Motor neuron (in vitro differentiated cells): Measurements from ENCODE around the gene PLA2G2D. TPM values are rescaled to one million over a fixed set of nuclear protein-coding genes. Genes with fewer than 3 reads are reported as not detected.

ENCODE experiments used
- ATAC-seq, 8 experiments: fragments of 200-7000 bp; cut with Tn5 transposase; replicated peaks in 6 of 8; 2 replicates each; pipeline ENCODE4 v1.8.0; 2021; ENCODE audit warnings: mild to moderate bottlenecking in 8 of 8, moderate library complexity in 8 of 8
- H3K27ac ChIP-seq, 2 donors: fragments of 250-450 bp; sonication (Bioruptor Pico); 2 replicates each; pipeline ENCODE4 v1.9.0; 2021; ENCODE audit warnings: antibody characterized with exemption in 2 of 2, mild to moderate bottlenecking in 2 of 2, moderate library complexity in 1 of 2
- H3K4me1 ChIP-seq, 2 donors: fragments of 250-450 bp; sonication (Bioruptor Pico); replicated peaks in 1 of 2; 2 replicates each; pipeline ENCODE4 v1.6.1; 2021; ENCODE audit warnings: antibody characterized with exemption in 2 of 2, mild to moderate bottlenecking in 2 of 2, moderate library complexity in 1 of 2
- H3K4me3 ChIP-seq, 5 donors: fragments of 250-450 bp; sonication (Bioruptor Pico); 2 replicates each; pipeline ENCODE4 v1.9.0; 2021; ENCODE audit warnings: antibody characterized with exemption in 5 of 5, mild to moderate bottlenecking in 5 of 5, moderate library complexity in 4 of 5
- WGBS, 10 experiments: fragments of 450-650 bp; shearing (Covaris generic); methylation state at CpG; one replicate each; pipeline ENCODE4 v1.0.0; 2022; 5-methylcytosine and 5-hydroxymethylcytosine counted together
- in situ Hi-C, 9 experiments: fragments of 400-800 bp; cut with MboI; loops; one replicate each; pipeline ENCODE4 v1.15.0; 2021; ENCODE audit warnings: low sequenced_read_pairs in 9 of 9, low pct_unique_long_range_greater_than_20kb in 2 of 9; ENCODE audit not compliant: unreplicated experiment in 9 of 9
- total RNA-seq, 8 experiments: library from RNA; unstranded; fragments of 300-600 nt; gene quantifications; 2 replicates each; pipeline versions ENCODE4 v1.2.3 to v1.2.4, GENCODE V29; 2022

The PLA2G2D gene
- total RNA-seq, 8 experiments from 2014 or later: 0.09 to 1.0 (median 0.21) TPM; not detected in 3

GRCh38 chr1:20074725-20075171, 44.6 kb downstream of the PLA2G2D start:
- peak in 2 of 8 experiments; percentile 78 to 80 for ATAC-seq
- Histone ChIP-seq H3K4me3 (no peak overlapping the region), H3K27ac (no peak overlapping the region), H3K4me1 (no peaks in the 10 kb centered on the region)
- in situ Hi-C loops: no loop called here
- WGBS, 10 experiments: 0 to 100% (median 78%) methylated on average over 1 to 6 of the region's 8 CpGs; no CpG with 5 or more reads in 3 of the 10 experiments

GRCh38 chr1:20074055-20074724, 45.1 kb downstream of the PLA2G2D start:
- in situ Hi-C loops: no loop called here
- Histone ChIP-seq H3K4me3 (no peak overlapping the region), H3K27ac (no peak overlapping the region), H3K4me1 (no peaks in the 10 kb centered on the region)
- 13 to 88% (median 74%) methylated on average over 2 to 11 of the region's 11 CpGs; no CpG with 5 or more reads in 1 of the 10 experiments for WGBS, 10 experiments
- ATAC-seq: peak in 3 of 8 experiments; percentile 60 to 85 (median 82)

GRCh38 chr1:20073256-20073655, 46.1 kb downstream of the PLA2G2D start:
- in situ Hi-C loops: no loop called here
- H3K27ac ChIP-seq: no peak overlapping the region
- no peak overlapping the region for H3K4me3 ChIP-seq
- WGBS, 10 experiments: 93 to 100% (median 100%) methylated on average over 2 of the region's 2 CpGs; no CpG with 5 or more reads in 5 of the 10 experiments
- no peaks in the 10 kb centered on the region for H3K4me1 ChIP-seq
- ATAC-seq: no peak

DNA sequence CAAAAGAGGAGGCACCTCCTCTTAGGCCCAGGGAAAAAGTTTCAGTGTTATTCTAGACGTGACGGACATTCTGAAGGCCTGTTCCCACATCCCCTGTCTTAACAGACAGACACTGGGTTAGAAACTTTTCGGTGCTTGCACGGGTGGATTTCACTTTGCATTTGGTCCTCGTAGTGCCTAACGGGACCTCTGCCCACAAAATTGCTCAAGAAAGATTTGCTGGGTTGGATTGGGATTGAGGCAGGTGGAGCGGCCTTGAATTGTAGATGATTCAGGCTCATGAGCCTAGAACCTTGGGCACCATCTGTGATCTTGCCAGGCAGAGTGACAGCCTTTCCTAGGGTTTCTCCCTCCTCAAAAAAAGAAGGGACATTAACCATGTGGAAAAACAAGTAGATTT, 46.6 kb downstream of the PLA2G2D start:
- ATAC-seq: no peak
- Histone ChIP-seq H3K4me3 (no peak overlapping the region), H3K4me1 (no peaks in the 10 kb centered on the region), H3K27ac (no peak overlapping the region)
- WGBS, 10 experiments: 0 to 85% (median 76%) methylated on average over 1 to 7 of the region's 7 CpGs
- in situ Hi-C loops: no loop called here

GRCh38 chr1:20071416-20071815, 47.9 kb downstream of the PLA2G2D start:
- no peak overlapping the region for H3K27ac ChIP-seq
- no peak overlapping the region for H3K4me3 ChIP-seq
- no peaks in the 10 kb centered on the region for H3K4me1 ChIP-seq
- no peak for ATAC-seq
- in situ Hi-C loops: no loop called here
- 33 to 100% (median 80%) methylated on average over 1 to 6 of the region's 6 CpGs; no CpG with 5 or more reads in 4 of the 10 experiments for WGBS, 10 experiments

DNA sequence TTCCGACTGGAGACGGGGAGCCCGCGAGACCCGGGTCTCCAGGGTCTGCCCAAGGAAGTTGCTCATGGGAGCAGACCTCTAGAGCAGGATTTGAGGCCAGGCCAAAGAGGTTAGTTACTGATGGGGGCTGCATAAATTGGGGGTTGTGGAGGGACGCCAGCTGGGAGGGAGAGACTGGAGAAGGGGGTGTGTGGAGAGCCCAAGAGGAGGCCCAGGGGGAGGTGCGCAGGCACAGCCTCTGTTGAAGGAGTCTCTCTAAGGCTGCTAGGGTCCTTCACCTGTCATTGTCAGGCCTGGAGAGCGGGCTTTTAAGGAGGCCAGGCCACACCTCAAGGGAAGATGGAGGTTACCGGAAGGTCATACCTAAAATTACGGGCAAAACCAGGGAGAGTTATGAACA, 49.0 kb downstream of the PLA2G2D start:
- Histone ChIP-seq H3K4me1 (no peaks in the 10 kb centered on the region), H3K27ac (no peak overlapping the region), H3K4me3 (no peak overlapping the region)
- 67 to 100% (median 85%) methylated on average over 1 to 4 of the region's 10 CpGs; no CpG with 5 or more reads in 5 of the 10 experiments for WGBS, 10 experiments
- in situ Hi-C loops: no loop called here
- ATAC-seq: no peak

- WGBS, 10 experiments: 16 to 86% (median 67%) methylated on average over 1 to 7 of the region's 7 CpGs; no CpG with 5 or more reads in 1 of the 10 experiments
- no peak within 1 kb of the TSS for H3K4me3 ChIP-seq
- in situ Hi-C loops: no loop called here
- no peak for ATAC-seq
- H3K4me1 ChIP-seq: no peaks in the 10 kb centered on the region
- no peak within 1 kb of the TSS for H3K27ac ChIP-seq
These were observed 49.5 kb downstream of the PLA2G2D start, which contains the start of gene PLA2G5 for GRCh38 chr1:20069874-20070273. PLA2G5 (plus strand) TSS chr1:20070194; CDS start chr1:20084831, 14,637 bp downstream.

- no peak for ATAC-seq
- Histone ChIP-seq H3K4me3 (no peak overlapping the region), H3K4me1 (no peaks in the 10 kb centered on the region), H3K27ac (no peak overlapping the region)
- 10 to 100% (median 90%) methylated on average over 1 to 7 of the region's 7 CpGs; no CpG with 5 or more reads in 3 of the 10 experiments for WGBS, 10 experiments
- in situ Hi-C loops: no loop called here
These were observed 50.6 kb downstream of the PLA2G2D start for GRCh38 chr1:20068722-20069121.

DNA sequence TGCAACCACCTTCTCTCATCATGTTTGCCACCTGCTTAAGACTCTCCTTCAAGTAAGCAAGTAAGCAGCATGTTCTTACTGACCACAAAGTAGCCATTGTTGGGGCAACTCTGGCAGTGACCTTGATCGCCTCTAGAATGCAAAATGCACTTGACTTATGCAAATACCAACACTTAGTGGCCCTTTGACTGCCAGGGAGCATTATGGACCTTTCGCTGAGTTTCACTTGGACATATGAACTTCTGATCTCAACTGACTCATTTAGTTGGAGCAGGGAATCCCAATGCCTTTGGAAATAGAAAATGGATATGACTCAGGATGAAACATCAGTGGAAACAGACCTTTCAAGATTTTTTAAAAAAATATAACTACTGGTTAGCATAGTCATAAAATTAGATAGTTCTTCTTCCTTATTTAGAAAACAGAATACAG, 55.5 kb downstream of the PLA2G2D start:
- ATAC-seq: peak in 2 of 8 experiments; percentile 84 to 86
- no peak overlapping the region for H3K4me3 ChIP-seq
- in situ Hi-C loops: no loop called here
- no peaks in the 10 kb centered on the region for H3K4me1 ChIP-seq
- 0 to 84% (median 67%) methylated on average over 1 to 2 of the region's 2 CpGs; no CpG with 5 or more reads in 1 of the 10 experiments for WGBS, 10 experiments
- H3K27ac ChIP-seq: no peak overlapping the region

Other genes with a start within 250 kb of the PLA2G2D start
- gene OTUD3, start 237.1 kb downstream of the PLA2G2D start, total RNA-seq: 10 to 100 TPM in 7 of 8 experiments, 1 to 10 TPM in 1; 9.0 to 15.4 (median 11.1) TPM
- not detected for gene PLA2G2E, start 195.9 kb downstream of the PLA2G2D start, total RNA-seq
- gene PLA2G2A, start 139.9 kb downstream of the PLA2G2D start, total RNA-seq: 10 to 100 TPM in 1 of 8 experiments, 1 to 10 TPM in 3, under 1 TPM in 2, not detected in 2; 0.41 to 87.5 (median 1.4) TPM
- 10 to 100 TPM in 1 of 8 experiments, under 1 TPM in 4, not detected in 3; 0.11 to 14.6 (median 0.55) TPM for gene PLA2G5, start 49.3 kb downstream of the PLA2G2D start, total RNA-seq
- gene PLA2G2F, start 19.8 kb upstream of the PLA2G2D start, total RNA-seq: 1 to 10 TPM in 1 of 8 experiments, under 1 TPM in 6, not detected in 1; 0.13 to 1.7 (median 0.38) TPM
- 10 to 100 TPM in 1 of 8 experiments, 1 to 10 TPM in 4, under 1 TPM in 2, not detected in 1; 0.13 to 18.6 (median 1.7) TPM for gene UBXN10, start 66.6 kb upstream of the PLA2G2D start, total RNA-seq
- under 1 TPM in 7 of 8 experiments, not detected in 1; 0.05 to 0.66 (median 0.20) TPM for gene PLA2G2C, start 67.0 kb upstream of the PLA2G2D start, total RNA-seq
- gene VWA5B1, start 171.3 kb upstream of the PLA2G2D start, total RNA-seq: 1 to 10 TPM in 2 of 8 experiments, under 1 TPM in 4, not detected in 2; 0.21 to 1.3 (median 0.63) TPM